ENCODE data around the gene AMY1B. TPM values are rescaled to one million over a fixed set of nuclear protein-coding genes. Genes with fewer than 3 reads are reported as not detected.
"Not testable (repeated sequence)": the region's sequence is repeated elsewhere in the genome, so short reads cannot be mapped to it uniquely, and the experiment has no call there.

The AMY1B gene
- 1 to 10 TPM in 3 of 6 donors, under 1 TPM in 2, not detected in 1; 0.57 to 6.8 (median 1.6) TPM for total RNA-seq

- H3K36me3 ChIP-seq; H3K4me3 ChIP-seq; H3K4me1 ChIP-seq; H3K27ac ChIP-seq; ATAC-seq (ENCODE audit: low FRiP score in 2 of 2); DNase-seq; H3K9me3 ChIP-seq; H3K27me3 ChIP-seq: not testable (repeated sequence)
- no CpG with 5 or more reads among the region's 5 CpGs for WGBS, 2 donors
Measured at GRCh38 chr1:103696110-103696509, at the start of gene AMY1B. Gene AMY1B, minus strand, starts transcription at chr1:103696210. Its CDS starts 571 bp downstream, at chr1:103695639.

- peak; percentile 67 to 95 for ATAC-seq (ENCODE audit: low FRiP score in 2 of 2)
- H3K27ac ChIP-seq, H3K36me3 ChIP-seq, DNase-seq, H3K4me3 ChIP-seq, H3K9me3 ChIP-seq, H3K27me3 ChIP-seq, H3K4me1 ChIP-seq: not testable (repeated sequence)
- 60% methylated on average over 1 of the region's 4 CpGs; no CpG with 5 or more reads in 1 of the 2 donors for WGBS, 2 donors
Measured at GRCh38 chr1:103745040-103745439, 49.0 kb upstream of the AMY1B start.

GRCh38 chr1:103744449-103744848, 48.4 kb upstream of the AMY1B start:
- H3K4me3 ChIP-seq; H3K9me3 ChIP-seq; ATAC-seq (ENCODE audit: low FRiP score in 2 of 2); H3K4me1 ChIP-seq; H3K27me3 ChIP-seq; DNase-seq; H3K36me3 ChIP-seq; H3K27ac ChIP-seq: not testable (repeated sequence)
- WGBS, 2 donors = no CpG with 5 or more reads among the region's 4 CpGs

- H3K27ac ChIP-seq; H3K9me3 ChIP-seq; DNase-seq; H3K4me1 ChIP-seq; H3K4me3 ChIP-seq; ATAC-seq (ENCODE audit: low FRiP score in 2 of 2); H3K36me3 ChIP-seq; H3K27me3 ChIP-seq: not testable (repeated sequence)
- no CpG with 5 or more reads among the region's 3 CpGs for WGBS, 2 donors
Measured at GRCh38 chr1:103738031-103738430, 42.0 kb upstream of the AMY1B start.

GRCh38 chr1:103735334-103735733, 39.3 kb upstream of the AMY1B start:
- no CpG with 5 or more reads among the region's 3 CpGs for WGBS, 2 donors
- H3K4me1 ChIP-seq, H3K4me3 ChIP-seq: not testable (repeated sequence)

GRCh38 chr1:103721473-103721872, 25.5 kb upstream of the AMY1B start:
- not testable (repeated sequence) for H3K9me3 ChIP-seq; DNase-seq; H3K4me3 ChIP-seq; H3K4me1 ChIP-seq; H3K27ac ChIP-seq; H3K27me3 ChIP-seq; ATAC-seq (ENCODE audit: low FRiP score in 2 of 2); H3K36me3 ChIP-seq
- no CpG with 5 or more reads among the region's 2 CpGs for WGBS, 2 donors

More at GRCh38 chr1:103735334-103735733, 39.3 kb upstream of the AMY1B start:
- H3K9me3 ChIP-seq; DNase-seq; H3K27me3 ChIP-seq; H3K36me3 ChIP-seq; H3K27ac ChIP-seq; ATAC-seq (ENCODE audit: low FRiP score in 2 of 2): not testable (repeated sequence)

- H3K4me1 ChIP-seq; H3K27ac ChIP-seq; H3K36me3 ChIP-seq; H3K4me3 ChIP-seq; H3K9me3 ChIP-seq; H3K27me3 ChIP-seq; ATAC-seq (ENCODE audit: low FRiP score in 2 of 2): not testable (repeated sequence)
- peak in 1 of 2 donors; percentile 1 for DNase-seq
- WGBS, 2 donors = 70 to 75% methylated on average over 6 of the region's 6 CpGs
Measured at GRCh38 chr1:103717404-103717803, 21.4 kb upstream of the AMY1B start.

GRCh38 chr1:103710381-103710780, 14.4 kb upstream of the AMY1B start:
- not testable (repeated sequence) for H3K4me3 ChIP-seq; H3K4me1 ChIP-seq; DNase-seq; H3K27me3 ChIP-seq; H3K9me3 ChIP-seq; ATAC-seq (ENCODE audit: low FRiP score in 2 of 2); H3K27ac ChIP-seq; H3K36me3 ChIP-seq
- WGBS, 2 donors = no CpG with 5 or more reads among the region's 3 CpGs

- H3K9me3 ChIP-seq; H3K4me3 ChIP-seq; H3K27ac ChIP-seq; H3K36me3 ChIP-seq; H3K27me3 ChIP-seq; DNase-seq; H3K4me1 ChIP-seq; ATAC-seq (ENCODE audit: low FRiP score in 2 of 2): not testable (repeated sequence)
- WGBS, 2 donors = no CpG with 5 or more reads among the region's 3 CpGs
Measured at GRCh38 chr1:103707670-103708069, 11.7 kb upstream of the AMY1B start.

- H3K27ac ChIP-seq; H3K27me3 ChIP-seq; H3K36me3 ChIP-seq; H3K9me3 ChIP-seq; H3K4me1 ChIP-seq; DNase-seq; H3K4me3 ChIP-seq; ATAC-seq (ENCODE audit: low FRiP score in 2 of 2): not testable (repeated sequence)
- no CpG with 5 or more reads among the region's 4 CpGs for WGBS, 2 donors
Measured at GRCh38 chr1:103701256-103701655, 5.2 kb upstream of the AMY1B start.

GRCh38 chr1:103700669-103701068, 4.7 kb upstream of the AMY1B start:
- ATAC-seq (ENCODE audit: low FRiP score in 2 of 2) = peak; percentile 65 to 94
- not testable (repeated sequence) for H3K27ac ChIP-seq, H3K4me3 ChIP-seq, DNase-seq, H3K9me3 ChIP-seq, H3K27me3 ChIP-seq, H3K36me3 ChIP-seq, H3K4me1 ChIP-seq
- WGBS, 2 donors = no CpG with 5 or more reads among the region's 4 CpGs

- no CpG with 5 or more reads among the region's 6 CpGs for WGBS, 2 donors
- not testable (repeated sequence) for H3K27ac ChIP-seq; H3K27me3 ChIP-seq; H3K9me3 ChIP-seq; ATAC-seq (ENCODE audit: low FRiP score in 2 of 2); H3K36me3 ChIP-seq; DNase-seq; H3K4me3 ChIP-seq; H3K4me1 ChIP-seq
Measured at GRCh38 chr1:103697430-103697829, 1.4 kb upstream of the AMY1B start.

- ATAC-seq (ENCODE audit: low FRiP score in 2 of 2); DNase-seq; H3K36me3 ChIP-seq; H3K4me1 ChIP-seq; H3K4me3 ChIP-seq; H3K9me3 ChIP-seq; H3K27ac ChIP-seq; H3K27me3 ChIP-seq: not testable (repeated sequence)
- no CpG with 5 or more reads among the region's 3 CpGs for WGBS, 2 donors
Measured at GRCh38 chr1:103676335-103676734, 19.7 kb downstream of the AMY1B start.

- ATAC-seq (ENCODE audit: low FRiP score in 2 of 2); H3K27me3 ChIP-seq; H3K4me3 ChIP-seq; H3K9me3 ChIP-seq; H3K4me1 ChIP-seq; H3K27ac ChIP-seq; H3K36me3 ChIP-seq; DNase-seq: not testable (repeated sequence)
- no CpG with 5 or more reads among the region's 5 CpGs for WGBS, 2 donors
Measured at GRCh38 chr1:103655460-103655859, 40.5 kb downstream of the AMY1B start, which contains the start of gene AMY1A. Gene AMY1A, plus strand, starts transcription at chr1:103655760. Its CDS starts 571 bp downstream, at chr1:103656331.
